Retinal pigment epithelial cell (primary cell): ENCODE results near the gene CALB2.
"Not testable (repeated sequence)": the region's sequence is repeated elsewhere in the genome, so short reads cannot be mapped to it uniquely, and the experiment has no call there.

ENCODE experiments used
- DNase-seq: peaks from one replicate; pipeline ENCODE4 v3.0.0-alpha.2; 2010; ENCODE audit warnings: low read depth
- H3K4me3 ChIP-seq: 2 replicates; pipeline ENCODE4 v1.5.1; 2011; ENCODE audit warnings: mild to moderate bottlenecking, low read length, control low read depth, moderate library complexity
- CTCF ChIP-seq: conservative IDR thresholded peaks from 2 replicates; pipeline ENCODE4 v1.5.1; 2011; ENCODE audit warnings: low read depth, low read length, control low read depth, inconsistent platforms

Gene CALB2

GRCh38 chr16:71358464-71358998, at the start of gene CALB2:
TSS of gene CALB2 (plus strand) at chr16:71358723. CDS start at chr16:71358793, 70 bp downstream.
- TF ChIP-seq CTCF = peak; percentile 64
- no peak for DNase-seq
- peak within 1 kb of the TSS; percentile 38 for H3K4me3 ChIP-seq

GRCh38 chr16:71311553-71312158, 46.9 kb upstream of the CALB2 start:
- H3K4me3 ChIP-seq = no peak overlapping the region
- DNase-seq = no peak
- TF ChIP-seq CTCF = peak; percentile 85

- not testable (repeated sequence) for H3K4me3 ChIP-seq, DNase-seq
Measured at GRCh38 chr16:71313591-71313990, 44.9 kb upstream of the CALB2 start.

GRCh38 chr16:71315269-71315668, 43.3 kb upstream of the CALB2 start:
- DNase-seq = no peak
- no peak for TF ChIP-seq CTCF
- H3K4me3 ChIP-seq = no peak overlapping the region

GRCh38 chr16:71319999-71320398, 38.5 kb upstream of the CALB2 start:
- no peak overlapping the region for H3K4me3 ChIP-seq

GRCh38 chr16:71327720-71328119, 30.8 kb upstream of the CALB2 start:
- no peak for DNase-seq
- H3K4me3 ChIP-seq = no peak overlapping the region
- TF ChIP-seq CTCF = no peak

More at GRCh38 chr16:71319999-71320398, 38.5 kb upstream of the CALB2 start:
- no peak for DNase-seq
- TF ChIP-seq CTCF = no peak

GRCh38 chr16:71328151-71328550, 30.4 kb upstream of the CALB2 start:
- no peak for DNase-seq
- H3K4me3 ChIP-seq = no peak overlapping the region
- no peak for TF ChIP-seq CTCF

- no peak for DNase-seq
- no peak for TF ChIP-seq CTCF
- H3K4me3 ChIP-seq = no peak overlapping the region
Measured at GRCh38 chr16:71337631-71338030, 20.9 kb upstream of the CALB2 start.
